ENCODE measurements around the gene APELA.

APELA gene, protein sequence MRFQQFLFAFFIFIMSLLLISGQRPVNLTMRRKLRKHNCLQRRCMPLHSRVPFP

DNA sequence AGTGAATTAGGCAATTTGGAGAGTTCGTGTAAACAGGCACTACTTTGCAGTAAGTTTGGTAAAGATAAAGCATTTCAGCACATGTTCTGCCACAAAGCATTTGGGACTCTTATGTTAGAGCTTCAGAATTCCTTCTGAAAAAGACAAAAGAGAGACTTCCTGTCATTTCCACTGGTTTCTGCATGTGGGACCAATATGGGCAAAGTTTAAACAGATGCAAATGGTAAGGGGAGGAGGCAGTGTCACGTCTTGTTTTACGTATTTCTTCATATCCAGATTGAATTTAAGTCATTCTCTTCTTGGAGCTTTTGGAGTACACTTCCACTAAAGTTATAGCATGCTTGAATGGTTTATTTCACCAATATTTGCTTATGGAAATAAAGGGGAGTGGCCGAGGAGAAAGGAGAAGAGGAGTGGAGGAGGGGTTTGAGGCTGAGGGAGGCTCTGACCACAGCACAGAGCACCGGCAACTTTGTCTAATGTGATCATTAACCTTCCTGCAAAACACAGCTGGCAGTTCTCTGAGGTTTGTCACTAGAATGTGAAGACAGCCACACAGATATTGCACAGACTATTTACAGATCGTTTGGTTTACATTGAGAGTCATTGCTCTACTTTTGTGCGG is at the start of gene APELA:
Gene APELA (plus strand): TSS at position 479 of the 625 bp plus-strand sequence. CDS start 154 bp downstream, outside the sequence.
- Histone ChIP-seq H3K9ac (ENCODE audit: low read depth, low read length) (peak within 1 kb of the TSS; percentile 75), H3K27ac (ENCODE audit: low read depth, low read length) (peak within 1 kb of the TSS; percentile 90), H3K4me3 (ENCODE audit: low read depth, low read length) (peak within 1 kb of the TSS; percentile 88), H3K27me3 (ENCODE audit: control insufficient read depth, insufficient read depth, low read length) (no peaks in the 10 kb centered on the region), H3K4me1 (ENCODE audit: control insufficient read depth, insufficient read depth, low read length) (peaks cover 58% of the 10 kb centered on the region), H3K36me3 (ENCODE audit: control insufficient read depth, insufficient read depth, low read length) (peaks cover 38% of the 10 kb centered on the region), H3K9me3 (ENCODE audit: control insufficient read depth, insufficient read depth, low read length) (no peaks in the 10 kb centered on the region)

DNA sequence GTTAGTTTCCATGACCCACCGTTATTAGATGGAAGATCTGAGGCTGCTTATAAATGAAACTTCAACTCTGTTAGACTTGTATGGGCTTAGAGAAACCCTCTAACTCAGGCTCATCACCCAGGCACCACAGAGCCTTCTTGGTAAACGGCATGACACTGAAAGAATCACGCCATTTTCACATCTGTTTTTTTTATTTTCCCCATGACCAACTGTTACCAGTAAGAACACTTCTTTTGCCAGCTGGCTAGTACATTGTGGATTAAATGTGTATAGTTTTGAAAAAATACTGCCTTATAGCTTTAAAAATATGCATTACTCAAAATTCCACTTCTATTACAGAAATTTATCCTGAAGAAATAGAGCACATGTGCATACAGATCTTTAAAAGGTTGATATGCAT is 48.0 kb upstream of the APELA start:
- Histone ChIP-seq H3K9me3 (ENCODE audit: control insufficient read depth, insufficient read depth, low read length) (no peaks in the 10 kb centered on the region), H3K36me3 (ENCODE audit: control insufficient read depth, insufficient read depth, low read length) (no peaks in the 10 kb centered on the region), H3K9ac (ENCODE audit: low read depth, low read length) (no peak overlapping the region), H3K27ac (ENCODE audit: low read depth, low read length) (no peak overlapping the region), H3K4me3 (ENCODE audit: low read depth, low read length) (no peak overlapping the region), H3K4me1 (ENCODE audit: control insufficient read depth, insufficient read depth, low read length) (peaks cover 15% of the 10 kb centered on the region), H3K27me3 (ENCODE audit: control insufficient read depth, insufficient read depth, low read length) (no peaks in the 10 kb centered on the region)

DNA sequence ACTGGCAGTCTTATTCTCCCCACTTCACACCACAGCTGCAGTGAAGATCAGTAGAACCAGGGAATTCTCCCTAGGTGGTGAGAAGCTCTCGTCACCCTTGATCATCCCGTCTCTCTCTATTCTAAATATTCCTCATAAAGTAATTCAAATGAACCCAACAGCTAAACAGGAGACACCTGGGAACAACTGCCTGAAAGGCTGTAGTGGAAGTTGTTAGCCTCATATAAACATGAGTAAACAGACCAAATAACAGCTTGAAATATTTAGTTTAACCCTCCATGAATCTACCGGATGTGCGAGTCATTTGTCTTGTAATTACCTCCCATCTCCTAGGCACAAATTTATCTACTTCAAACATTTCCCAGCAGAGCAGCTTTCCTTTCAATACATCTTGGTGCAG is 30.4 kb upstream of the APELA start:
- Histone ChIP-seq H3K27me3 (ENCODE audit: control insufficient read depth, insufficient read depth, low read length) (no peaks in the 10 kb centered on the region), H3K9ac (ENCODE audit: low read depth, low read length) (no peak overlapping the region), H3K4me1 (ENCODE audit: control insufficient read depth, insufficient read depth, low read length) (peaks cover 18% of the 10 kb centered on the region), H3K36me3 (ENCODE audit: control insufficient read depth, insufficient read depth, low read length) (no peaks in the 10 kb centered on the region), H3K9me3 (ENCODE audit: control insufficient read depth, insufficient read depth, low read length) (no peaks in the 10 kb centered on the region), H3K4me3 (ENCODE audit: low read depth, low read length) (no peak overlapping the region), H3K27ac (ENCODE audit: low read depth, low read length) (no peak overlapping the region)

DNA sequence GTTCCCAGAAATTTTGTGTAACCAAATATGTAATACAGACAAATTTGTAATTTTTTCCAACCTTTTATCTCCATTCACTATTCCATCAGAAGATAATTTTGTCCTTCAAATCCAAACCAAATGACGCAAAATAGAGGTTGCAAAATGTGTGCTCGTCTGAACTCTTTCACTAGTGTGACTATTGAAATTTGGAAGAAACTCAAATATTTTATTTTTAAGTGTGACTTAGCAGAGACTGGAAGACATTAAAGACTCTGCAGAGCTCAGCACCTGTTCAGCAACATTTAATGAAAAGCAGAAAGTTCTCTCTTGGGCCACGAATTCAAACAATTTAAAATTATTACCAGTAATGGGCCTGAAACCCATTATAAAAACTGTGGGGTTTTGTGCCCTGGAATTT is 30.0 kb upstream of the APELA start:
- H3K27ac ChIP-seq (ENCODE audit: low read depth, low read length), result no peak overlapping the region

DNA sequence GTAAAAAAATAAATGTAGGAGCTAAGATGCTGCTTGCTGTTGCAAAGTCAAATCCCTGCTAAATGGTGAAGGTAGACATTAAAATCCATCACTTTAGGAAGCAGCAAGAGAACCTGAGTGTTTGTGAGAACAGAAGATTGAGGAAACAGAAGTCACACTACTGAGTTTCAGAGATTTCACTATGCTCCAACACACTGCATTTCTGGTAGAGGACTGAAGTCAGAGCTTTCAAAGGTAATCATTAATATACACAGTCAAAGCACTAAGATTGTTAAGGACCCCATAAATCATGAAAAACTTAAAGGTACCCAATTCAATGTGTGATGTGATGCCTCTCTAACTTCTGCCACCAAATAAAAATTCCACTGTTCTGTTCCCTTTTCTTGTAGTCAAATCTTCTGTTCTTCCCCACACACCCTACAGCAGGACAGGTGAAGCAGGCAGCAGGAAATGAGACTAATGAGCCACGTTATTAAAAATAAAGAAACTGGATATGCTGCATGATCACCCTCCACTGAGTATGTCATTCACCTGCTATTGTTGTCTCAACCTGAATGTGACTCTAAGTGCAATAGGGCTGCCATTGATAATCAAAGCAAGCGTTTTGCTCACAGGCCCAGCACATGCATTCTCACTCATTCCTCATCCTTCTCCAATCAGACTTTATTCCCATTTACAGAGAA is 28.9 kb upstream of the APELA start:
- Histone ChIP-seq H3K27me3 (ENCODE audit: control insufficient read depth, insufficient read depth, low read length) (no peaks in the 10 kb centered on the region), H3K4me1 (ENCODE audit: control insufficient read depth, insufficient read depth, low read length) (peaks cover 18% of the 10 kb centered on the region), H3K36me3 (ENCODE audit: control insufficient read depth, insufficient read depth, low read length) (no peaks in the 10 kb centered on the region), H3K9me3 (ENCODE audit: control insufficient read depth, insufficient read depth, low read length) (no peaks in the 10 kb centered on the region), H3K27ac (ENCODE audit: low read depth, low read length) (no peak overlapping the region), H3K9ac (ENCODE audit: low read depth, low read length) (no peak overlapping the region), H3K4me3 (ENCODE audit: low read depth, low read length) (no peak overlapping the region)

More for the DNA sequence above, 30.0 kb upstream of the APELA start:
- Histone ChIP-seq H3K4me3 (ENCODE audit: low read depth, low read length) (no peak overlapping the region), H3K27me3 (ENCODE audit: control insufficient read depth, insufficient read depth, low read length) (no peaks in the 10 kb centered on the region), H3K9me3 (ENCODE audit: control insufficient read depth, insufficient read depth, low read length) (no peaks in the 10 kb centered on the region), H3K9ac (ENCODE audit: low read depth, low read length) (no peak overlapping the region), H3K4me1 (ENCODE audit: control insufficient read depth, insufficient read depth, low read length) (peaks cover 18% of the 10 kb centered on the region), H3K36me3 (ENCODE audit: control insufficient read depth, insufficient read depth, low read length) (no peaks in the 10 kb centered on the region)

DNA sequence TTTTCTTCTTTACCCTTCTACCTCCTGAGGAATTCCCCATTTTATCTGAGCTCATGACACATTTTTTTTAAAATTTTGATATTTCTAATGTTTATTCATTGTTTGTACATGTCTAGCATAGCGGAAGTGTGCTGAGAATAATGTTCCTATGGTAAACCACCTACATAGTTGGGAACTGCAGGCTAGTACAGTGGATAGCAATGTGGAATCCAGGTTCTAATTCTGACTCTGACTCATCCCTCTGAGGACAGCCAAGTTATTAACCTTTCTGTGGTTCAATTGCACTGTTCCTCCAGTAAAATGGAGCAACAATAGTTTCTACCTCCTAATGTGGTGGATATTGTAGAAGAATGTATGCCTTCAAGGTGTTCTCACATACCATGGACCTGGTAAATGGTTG is 20.6 kb upstream of the APELA start:
- H3K9ac ChIP-seq (ENCODE audit: low read depth, low read length), result no peak overlapping the region
- H3K4me3 ChIP-seq (ENCODE audit: low read depth, low read length), result no peak overlapping the region
- no peaks in the 10 kb centered on the region for H3K36me3 ChIP-seq (ENCODE audit: control insufficient read depth, insufficient read depth, low read length)
- H3K4me1 ChIP-seq (ENCODE audit: control insufficient read depth, insufficient read depth, low read length), result no peaks in the 10 kb centered on the region
- H3K27me3 ChIP-seq (ENCODE audit: control insufficient read depth, insufficient read depth, low read length), result no peaks in the 10 kb centered on the region
- H3K27ac ChIP-seq (ENCODE audit: low read depth, low read length), result no peak overlapping the region
- no peaks in the 10 kb centered on the region for H3K9me3 ChIP-seq (ENCODE audit: control insufficient read depth, insufficient read depth, low read length)

DNA sequence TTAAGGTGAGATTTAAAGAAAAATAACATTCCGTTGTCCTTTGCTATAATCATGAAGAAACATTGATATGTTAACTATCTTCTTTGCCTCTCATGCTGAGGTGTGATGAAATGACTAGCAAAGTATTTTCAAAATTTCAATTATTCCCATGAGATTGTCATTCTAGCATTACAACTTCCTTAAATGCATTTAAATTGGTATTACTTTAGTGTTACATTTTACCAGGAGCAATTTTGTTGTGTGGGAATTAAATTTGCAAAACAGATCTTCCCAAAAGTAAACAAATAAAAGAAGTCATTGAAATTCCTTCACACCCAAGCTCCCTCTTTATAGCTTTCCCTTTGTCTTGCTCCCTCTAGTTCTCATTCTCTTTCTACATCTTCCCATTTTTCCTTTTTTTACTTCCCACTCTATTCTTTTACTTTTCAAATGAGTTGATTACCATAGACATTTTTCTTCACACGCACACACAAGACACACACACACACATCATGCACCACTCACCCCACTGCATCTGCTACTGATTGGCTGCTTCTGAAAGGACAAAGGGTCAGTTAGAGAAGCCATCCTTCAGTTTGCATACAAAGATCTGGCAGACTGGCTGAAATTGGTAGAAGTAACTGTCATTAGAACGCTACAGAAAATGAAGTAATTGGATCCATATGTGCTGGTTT is 10.0 kb upstream of the APELA start:
- Histone ChIP-seq H3K36me3 (ENCODE audit: control insufficient read depth, insufficient read depth, low read length) (no peaks in the 10 kb centered on the region), H3K4me1 (ENCODE audit: control insufficient read depth, insufficient read depth, low read length) (peaks cover 24% of the 10 kb centered on the region), H3K4me3 (ENCODE audit: low read depth, low read length) (no peak overlapping the region), H3K9me3 (ENCODE audit: control insufficient read depth, insufficient read depth, low read length) (no peaks in the 10 kb centered on the region), H3K9ac (ENCODE audit: low read depth, low read length) (0 out of 2 replicates have a peak overlapping the region, but pooled peaks have one; percentile 9), H3K27me3 (ENCODE audit: control insufficient read depth, insufficient read depth, low read length) (no peaks in the 10 kb centered on the region), H3K27ac (ENCODE audit: low read depth, low read length) (peak overlapping the region; percentile 98)

DNA sequence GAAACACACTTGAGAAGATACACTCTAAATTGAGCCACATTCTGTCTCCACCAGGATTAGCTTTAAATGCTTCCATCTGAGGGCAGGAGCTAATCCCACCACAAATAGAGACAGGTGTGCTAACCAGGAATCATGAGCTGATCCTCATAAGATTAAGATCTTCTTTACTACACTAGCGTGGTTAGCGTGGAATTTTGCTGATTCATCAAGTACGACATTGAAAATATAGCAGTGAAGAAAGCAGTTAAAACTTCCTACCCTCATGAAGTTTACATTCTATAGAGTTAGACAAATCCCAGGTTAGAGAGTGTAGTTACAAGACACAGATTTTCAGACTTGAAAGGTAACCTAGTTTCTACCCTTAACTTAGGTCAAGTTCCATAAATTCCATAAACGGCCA is 5.3 kb upstream of the APELA start:
- no peaks in the 10 kb centered on the region for H3K9me3 ChIP-seq (ENCODE audit: control insufficient read depth, insufficient read depth, low read length)
- H3K36me3 ChIP-seq (ENCODE audit: control insufficient read depth, insufficient read depth, low read length), result no peaks in the 10 kb centered on the region
- H3K27ac ChIP-seq (ENCODE audit: low read depth, low read length), result no peak overlapping the region
- H3K4me3 ChIP-seq (ENCODE audit: low read depth, low read length), result no peak overlapping the region
- peaks cover 38% of the 10 kb centered on the region for H3K4me1 ChIP-seq (ENCODE audit: control insufficient read depth, insufficient read depth, low read length)
- H3K27me3 ChIP-seq (ENCODE audit: control insufficient read depth, insufficient read depth, low read length), result no peaks in the 10 kb centered on the region
- H3K9ac ChIP-seq (ENCODE audit: low read depth, low read length), result no peak overlapping the region

DNA sequence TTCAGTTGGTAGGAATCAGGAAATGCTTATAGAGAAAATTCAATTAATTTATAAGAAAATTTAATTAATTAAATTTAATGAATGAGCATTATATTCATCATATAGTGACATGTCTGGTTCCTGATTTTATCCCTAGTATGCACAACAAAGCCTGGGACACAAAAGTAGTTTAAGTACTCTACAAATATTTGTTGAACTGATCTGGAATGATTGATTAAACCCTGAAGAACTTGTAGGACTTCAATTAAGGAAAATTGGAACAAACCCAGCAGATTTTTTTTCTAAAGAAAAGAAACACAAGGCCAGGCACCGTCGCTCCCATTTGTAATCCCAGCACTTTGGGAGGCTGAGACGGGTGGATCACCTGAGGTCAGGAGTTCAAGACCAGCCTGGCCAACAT is 4.5 kb upstream of the APELA start:
- Histone ChIP-seq H3K36me3 (ENCODE audit: control insufficient read depth, insufficient read depth, low read length) (no peaks in the 10 kb centered on the region), H3K4me3 (ENCODE audit: low read depth, low read length) (no peak overlapping the region), H3K9ac (ENCODE audit: low read depth, low read length) (no peak overlapping the region), H3K27me3 (ENCODE audit: control insufficient read depth, insufficient read depth, low read length) (no peaks in the 10 kb centered on the region), H3K27ac (ENCODE audit: low read depth, low read length) (no peak overlapping the region), H3K9me3 (ENCODE audit: control insufficient read depth, insufficient read depth, low read length) (no peaks in the 10 kb centered on the region), H3K4me1 (ENCODE audit: control insufficient read depth, insufficient read depth, low read length) (peaks cover 34% of the 10 kb centered on the region)

DNA sequence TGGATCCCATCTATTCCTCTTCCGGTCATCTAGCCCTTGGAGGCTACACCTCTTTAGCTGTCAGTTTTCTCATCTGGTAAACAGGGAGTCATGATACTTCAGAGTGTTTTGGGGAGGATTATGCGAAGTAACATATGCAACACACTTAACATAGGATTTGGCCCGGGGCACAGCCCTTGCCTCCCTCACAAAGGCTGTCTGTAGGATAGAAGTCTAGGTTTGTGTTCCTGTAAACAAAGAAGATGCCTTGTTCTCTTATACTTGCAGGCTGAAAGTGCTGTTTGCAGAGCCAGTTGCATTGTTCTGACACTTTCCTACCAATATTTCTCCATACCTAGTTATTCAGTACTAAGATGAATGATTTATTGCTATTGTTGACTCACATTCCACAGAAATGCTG is 2.2 kb upstream of the APELA start:
- Histone ChIP-seq H3K4me3 (ENCODE audit: low read depth, low read length) (peak overlapping the region; percentile 7; the same call in 1 of the 2 replicates), H3K36me3 (ENCODE audit: control insufficient read depth, insufficient read depth, low read length) (peaks cover 18% of the 10 kb centered on the region), H3K9ac (ENCODE audit: low read depth, low read length) (no peak overlapping the region), H3K27me3 (ENCODE audit: control insufficient read depth, insufficient read depth, low read length) (no peaks in the 10 kb centered on the region), H3K9me3 (ENCODE audit: control insufficient read depth, insufficient read depth, low read length) (no peaks in the 10 kb centered on the region), H3K27ac (ENCODE audit: low read depth, low read length) (peak overlapping the region; percentile 90), H3K4me1 (ENCODE audit: control insufficient read depth, insufficient read depth, low read length) (peaks cover 39% of the 10 kb centered on the region)
